Measurements from ENCODE around the gene ADARB2. TPM values are rescaled to one million over a fixed set of nuclear protein-coding genes. Genes with fewer than 3 reads are reported as not detected.

The ADARB2 gene
- total and polyA plus RNA-seq, 4 donors: 0.22 to 1.3 (median 0.55) TPM

GRCh38 chr10:1212571-1213141 lies 524.7 kb downstream of the ADARB2 start:
- Histone ChIP-seq H3K9me3 (ENCODE audit: control insufficient read depth in 4 of 4, insufficient read depth in 3 of 4, low read length in 3 of 4) (peaks cover 0 to 10% (median 0%) of the 10 kb centered on the region in 4 donors), H3K27me3 (ENCODE audit: control insufficient read depth in 3 of 3, insufficient read depth in 3 of 3, low read length in 2 of 3) (peaks cover 0 to 3% (median 0%) of the 10 kb centered on the region in 3 donors), H3K4me1 (ENCODE audit: control insufficient read depth in 5 of 5, insufficient read depth in 5 of 5, low read length in 5 of 5) (no peaks in the 10 kb centered on the region), H3K9ac (ENCODE audit: insufficient read depth in 1 of 2, low read length in 2 of 2) (no peak overlapping the region), H3K27ac (ENCODE audit: low read depth in 1 of 2, low read length in 1 of 2) (no peak overlapping the region), H3K36me3 (ENCODE audit: control insufficient read depth in 4 of 4, insufficient read depth in 4 of 4, low read length in 4 of 4) (no peaks in the 10 kb centered on the region), H3K4me3 (no peak overlapping the region)
- DNase-seq (no peak), ATAC-seq (ENCODE audit: insufficient read depth, low FRiP score) (no peak)
- WGBS, 2 donors: 66 to 78% methylated on average over 9 of the region's 9 CpGs
- TF ChIP-seq CTCF (IDR thresholded peaks at IDR 0.05; ENCODE audit: control extremely low read depth, extremely low read depth): no peak

GRCh38 chr10:1211844-1212570 lies 525.3 kb downstream of the ADARB2 start:
- Histone ChIP-seq H3K9me3 (ENCODE audit: control insufficient read depth in 4 of 4, insufficient read depth in 3 of 4, low read length in 3 of 4) (peaks cover 0 to 10% (median 0%) of the 10 kb centered on the region in 4 donors), H3K4me3 (no peak overlapping the region), H3K4me1 (ENCODE audit: control insufficient read depth in 5 of 5, insufficient read depth in 5 of 5, low read length in 5 of 5) (no peaks in the 10 kb centered on the region), H3K27me3 (ENCODE audit: control insufficient read depth in 3 of 3, insufficient read depth in 3 of 3, low read length in 2 of 3) (peaks cover 0 to 3% (median 0%) of the 10 kb centered on the region in 3 donors), H3K27ac (ENCODE audit: low read depth in 1 of 2, low read length in 1 of 2) (no peak overlapping the region), H3K36me3 (ENCODE audit: control insufficient read depth in 4 of 4, insufficient read depth in 4 of 4, low read length in 4 of 4) (no peaks in the 10 kb centered on the region), H3K9ac (ENCODE audit: insufficient read depth in 1 of 2, low read length in 2 of 2) (no peak overlapping the region)
- WGBS, 2 donors: 70 to 86% methylated on average over 16 of the region's 16 CpGs
- DNase-seq (no peak), ATAC-seq (ENCODE audit: insufficient read depth, low FRiP score) (no peak)
- no peak for TF ChIP-seq CTCF (IDR thresholded peaks at IDR 0.05; ENCODE audit: control extremely low read depth, extremely low read depth)

- Histone ChIP-seq H3K4me1 (ENCODE audit: control insufficient read depth in 5 of 5, insufficient read depth in 5 of 5, low read length in 5 of 5) (no peaks in the 10 kb centered on the region), H3K9ac (ENCODE audit: insufficient read depth in 1 of 2, low read length in 2 of 2) (no peak overlapping the region), H3K27ac (ENCODE audit: low read depth in 1 of 2, low read length in 1 of 2) (no peak overlapping the region), H3K9me3 (ENCODE audit: control insufficient read depth in 4 of 4, insufficient read depth in 3 of 4, low read length in 3 of 4) (peaks cover 0 to 9% (median 0%) of the 10 kb centered on the region in 4 donors), H3K36me3 (ENCODE audit: control insufficient read depth in 4 of 4, insufficient read depth in 4 of 4, low read length in 4 of 4) (no peaks in the 10 kb centered on the region), H3K4me3 (no peak overlapping the region), H3K27me3 (ENCODE audit: control insufficient read depth in 3 of 3, insufficient read depth in 3 of 3, low read length in 2 of 3) (peaks cover 0 to 3% (median 0%) of the 10 kb centered on the region in 3 donors)
- WGBS, 2 donors: 71 to 74% methylated on average over 14 of the region's 14 CpGs
- DNase-seq: no peak
- no peak for ATAC-seq (ENCODE audit: insufficient read depth, low FRiP score)
- no peak for TF ChIP-seq CTCF (IDR thresholded peaks at IDR 0.05; ENCODE audit: control extremely low read depth, extremely low read depth)
Measured at GRCh38 chr10:1210667-1211066, 526.7 kb downstream of the ADARB2 start.
